Endothelial cell of umbilical vein (primary cell): ENCODE measurements around the gene SMURF1. TPM values are rescaled to one million over a fixed set of nuclear protein-coding genes. Genes with fewer than 3 reads are reported as not detected.

Experiments
- BruUV-seq: library from RNA; stranded (reverse); fragments of 400-500 nt; replicated peaks from 2 replicates; lab custom pipeline; 2021; lab: Mats Ljungman, UMichigan
- CTCF ChIA-PET: fragments of 300-600, 350-600 bp; sonication (Branson Sonifier 250); formaldehyde crosslinking; loops from one replicate; lab custom pipeline; 2021; ENCODE audit warnings: antibody characterized with exemption, inconsistent platforms; lab: Charles Lee
- POLR2A ChIA-PET: fragments of 300-600, 350-600 bp; sonication (Branson Sonifier 250); formaldehyde crosslinking; loops from one replicate; lab custom pipeline; 2021; ENCODE audit warnings: antibody characterized with exemption, inconsistent platforms; lab: Charles Lee
- DNase-seq: peaks from one replicate; pipeline ENCODE4 v3.0.0-alpha.2; 2011; ENCODE audit warnings: low read depth, low spot score
- FAIRE-seq: peaks from 2 replicates; lab custom pipeline; 2011; peaks lifted over from hg19 to GRCh38; lab: Jason Lieb, UNC
- H2AFZ ChIP-seq: 2 replicates; pipeline ENCODE4 v1.6.0; 2012; ENCODE audit warnings: low read depth, low read length, control low read depth, inconsistent platforms
- H3K27ac ChIP-seq: 2 replicates; pipeline ENCODE4 v1.5.1; 2011; ENCODE audit warnings: low read depth, mild to moderate bottlenecking, control low read depth, low read length, moderate library complexity; ENCODE audit not compliant: insufficient read depth
- H3K27me3 ChIP-seq, 2 experiments: 2 replicates each; pipeline versions ENCODE4 v1.6.0 to v1.6.1; 2011; ENCODE audit warnings: low read length in 2 of 2, mixed read lengths in 1 of 2; ENCODE audit not compliant: control insufficient read depth in 2 of 2, insufficient read depth in 2 of 2
- H3K36me3 ChIP-seq, 2 experiments: 2 replicates in 1 of 2; 3 replicates in 1 of 2; pipeline ENCODE4 v1.5.1; 2011; ENCODE audit warnings: low read length in 2 of 2, mild to moderate bottlenecking in 1 of 2, moderate library complexity in 1 of 2; ENCODE audit not compliant: control insufficient read depth in 2 of 2, insufficient read depth in 2 of 2; ENCODE audit errors: extremely low read depth in 1 of 2
- H3K4me1 ChIP-seq: 3 replicates; pipeline ENCODE4 v1.5.1; 2011; ENCODE audit warnings: mild to moderate bottlenecking, low read length; ENCODE audit not compliant: control insufficient read depth, insufficient read depth; ENCODE audit errors: extremely low read depth
- H3K4me2 ChIP-seq: 2 replicates; pipeline ENCODE4 v1.6.1; 2011; ENCODE audit warnings: low read length, control low read depth, mixed read lengths; ENCODE audit not compliant: insufficient read depth
- H3K4me3 ChIP-seq, 3 experiments: fragments of 200-600 bp in 1 of 3; sonication (generic), shearing (Covaris generic) in 1 of 3; replicated peaks in 1 of 3; 2 replicates each; pipeline ENCODE4 v1.5.1; 2011 to 2016; ENCODE audit warnings: control low read depth in 3 of 3, low read length in 3 of 3, mild to moderate bottlenecking in 2 of 3, inconsistent platforms in 1 of 3, low read depth in 1 of 3, moderate library complexity in 1 of 3; ENCODE audit not compliant: insufficient read depth in 1 of 3
- H3K79me2 ChIP-seq: 2 replicates; pipeline ENCODE4 v1.6.0; 2012; ENCODE audit warnings: low read length, inconsistent platforms; ENCODE audit not compliant: control insufficient read depth, insufficient read depth
- H3K9ac ChIP-seq: replicated peaks from 2 replicates; pipeline ENCODE3; 2011; ENCODE audit warnings: low read length, control low read depth; ENCODE audit not compliant: insufficient read depth; ENCODE audit errors: extremely low read depth
- H3K9me1 ChIP-seq: replicated peaks from 3 replicates; pipeline ENCODE4 v1.6.0; 2011; ENCODE audit warnings: mild to moderate bottlenecking, low read length; ENCODE audit not compliant: control insufficient read depth, insufficient read depth; ENCODE audit errors: extremely low read depth
- H3K9me3 ChIP-seq: replicated peaks from 2 replicates; pipeline ENCODE4 v1.5.1; 2012; ENCODE audit warnings: low read length, inconsistent platforms; ENCODE audit not compliant: control insufficient read depth, insufficient read depth
- H4K20me1 ChIP-seq: replicated peaks from 2 replicates; pipeline ENCODE3; 2011; ENCODE audit warnings: mild to moderate bottlenecking, low read length; ENCODE audit not compliant: control insufficient read depth, insufficient read depth; ENCODE audit errors: extremely low read depth
- CTCF ChIP-seq, 2 donors: IDR thresholded peaks; 1 replicate in 1 of 2; 2 replicates in 1 of 2; pipeline ENCODE4 v1.5.1; 2011; ENCODE audit warnings: low read length in 2 of 2, mild to moderate bottlenecking in 2 of 2, moderate library complexity in 2 of 2, control low read depth in 1 of 2, inconsistent platforms in 1 of 2, low read depth in 1 of 2; ENCODE audit not compliant: insufficient read depth in 1 of 2; ENCODE audit errors: extremely low read depth in 1 of 2
- FOS ChIP-seq: IDR thresholded peaks from 2 replicates; pipeline ENCODE4 v1.6.1; 2011; ENCODE audit warnings: mild to moderate bottlenecking, low read length, moderate library complexity, borderline replicate concordance; ENCODE audit not compliant: insufficient read depth
- GATA2 ChIP-seq: IDR thresholded peaks from 2 replicates; pipeline ENCODE4 v1.7.0; 2011; ENCODE audit warnings: low read depth, mild to moderate bottlenecking, moderate library complexity, mixed read lengths, low read length; ENCODE audit not compliant: insufficient read length, insufficient read depth
- JUN ChIP-seq: IDR thresholded peaks from 2 replicates; pipeline ENCODE4 v1.6.1; 2011; ENCODE audit warnings: borderline replicate concordance, low read depth; ENCODE audit not compliant: insufficient read length, insufficient read depth
- MAX ChIP-seq: IDR thresholded peaks from 2 replicates; pipeline ENCODE4 v1.6.1; 2011; ENCODE audit not compliant: insufficient read depth, insufficient read length
- MYC ChIP-seq: IDR thresholded peaks from one replicate; pipeline ENCODE4 v1.6.1; 2011; ENCODE audit warnings: mild to moderate bottlenecking, low read depth, low read length
- POLR2A ChIP-seq: IDR thresholded peaks from 2 replicates; pipeline ENCODE4 v1.6.1; 2012; ENCODE audit warnings: low read depth, mild to moderate bottlenecking, control low read depth, low read length
- POLR2AphosphoS5 ChIP-seq: IDR thresholded peaks from 2 replicates; pipeline ENCODE4 v1.6.1; 2012; ENCODE audit warnings: low read depth, mild to moderate bottlenecking, control low read depth, low read length, moderate library complexity; ENCODE audit not compliant: insufficient read depth
- dilution Hi-C: fragments of 300-500 bp; cut with MboI; formaldehyde crosslinking; loops from one replicate; pipeline ENCODE4 v1.15.0; 2019; ENCODE audit warnings: low sequenced_read_pairs; ENCODE audit not compliant: extremely low pct_ligation_motif_present
- intact Hi-C: fragments of 100-400 bp; cut with micrococcal nuclease; formaldehyde crosslinking; loops from one replicate; pipeline ENCODE4 v1.10.0; 2022
- polyA plus RNA-seq, 4 experiments: library from polyadenylated mRNA; depleted of rRNA in 3 of 4; stranded (reverse) in 3 of 4; unstranded in 1 of 4; fragments of >200 nt; gene quantifications; 2 replicates each; pipeline versions ENCODE4 v1.2.1 to v1.2.3, GENCODE V29; 2011 to 2012; ENCODE audit warnings: missing spikeins in 1 of 4
- total RNA-seq: library from RNA; stranded (reverse); gene quantifications from 2 replicates; pipeline ENCODE4 v1.2.3, GENCODE V29; 2021

The SMURF1 gene
- total and polyA plus RNA-seq, 2 donors (not counting 3 experiments of a cell fraction or from before 2014, with no cell fraction given), result 11.5 to 22.8 TPM

GRCh38 chr7:99032928-99033327 is 111.0 kb downstream of the SMURF1 start:
- no TSS peak for BruUV-seq
- Histone ChIP-seq H3K4me1 (peaks cover 24% of the 10 kb centered on the region), H3K4me2 (no peak overlapping the region), H3K9me3 (no peaks in the 10 kb centered on the region), H2AFZ (no peak overlapping the region), H3K79me2 (peaks cover 5% of the 10 kb centered on the region), H3K36me3 (peaks cover 11 to 59% of the 10 kb centered on the region in 2 experiments), H3K27ac (no peak overlapping the region), H4K20me1 (no peaks in the 10 kb centered on the region), H3K4me3 (no peak overlapping the region), H3K9me1 (no peaks in the 10 kb centered on the region), H3K9ac (no peak overlapping the region), H3K27me3 (no peaks in the 10 kb centered on the region)
- FAIRE-seq (no peak), DNase-seq (no peak)
- dilution Hi-C loops (no loop called here), intact Hi-C loops (no loop called here)
- TF ChIP-seq FOS, result no peak
- TF ChIP-seq CTCF (IDR thresholded peaks at IDR 0.05; ENCODE audit: extremely low read depth in 1 of 2, insufficient read depth in 1 of 2, low read depth in 1 of 2, low read length in 2 of 2), result no peak
- no peak for TF ChIP-seq MAX
- no peak for TF ChIP-seq POLR2AphosphoS5
- no peak for TF ChIP-seq JUN
- TF ChIP-seq MYC, result no peak
- no peak for TF ChIP-seq GATA2
- TF ChIP-seq POLR2A, result no peak
- CTCF ChIA-PET, result no interaction called here
- POLR2A ChIA-PET, result no interaction called here
